GM12872 (cell line): ENCODE results near the gene USP35.

ENCODE experiments used
- TF ChIP-seq, protein P1 (sequence below): IDR thresholded peaks from 3 replicates; pipeline ENCODE4 v1.5.1; 2011; ENCODE audit warnings: low read depth, mild to moderate bottlenecking, low read length, moderate library complexity; ENCODE audit not compliant: insufficient read depth

USP35 gene

DNA sequence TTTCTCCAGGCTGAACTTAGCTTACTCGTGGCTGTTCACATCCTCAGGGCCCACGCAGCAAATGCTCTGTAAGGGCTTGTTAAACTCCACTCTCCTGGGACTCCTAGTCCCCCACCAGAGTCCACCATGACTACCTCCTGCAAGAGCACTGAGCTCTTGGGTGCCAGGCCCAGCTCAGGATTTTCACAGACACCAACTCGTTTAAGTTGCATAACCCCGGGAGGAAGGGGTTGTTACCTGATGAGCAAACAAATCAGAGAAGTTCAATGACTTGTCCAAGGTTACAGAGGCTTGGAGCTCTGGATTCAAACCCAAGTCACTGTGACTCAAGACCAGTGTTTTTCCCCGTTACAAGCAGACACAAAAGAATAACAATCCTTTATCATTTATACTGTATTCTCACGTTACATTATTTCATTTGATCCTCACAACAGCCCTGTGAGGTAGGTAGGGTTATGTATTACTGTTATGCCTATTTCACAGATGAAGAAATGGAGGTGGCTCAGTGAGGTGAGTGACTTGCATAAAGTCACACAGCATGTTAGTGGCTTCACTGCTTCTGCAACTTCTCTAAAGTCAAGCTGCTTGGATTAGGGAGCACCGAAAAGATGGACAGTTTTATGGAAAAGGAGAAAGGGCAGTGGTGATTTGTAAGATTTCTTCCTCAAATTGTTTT lies 17.7 kb upstream of the USP35 start:
- TF ChIP-seq, protein P1, sequence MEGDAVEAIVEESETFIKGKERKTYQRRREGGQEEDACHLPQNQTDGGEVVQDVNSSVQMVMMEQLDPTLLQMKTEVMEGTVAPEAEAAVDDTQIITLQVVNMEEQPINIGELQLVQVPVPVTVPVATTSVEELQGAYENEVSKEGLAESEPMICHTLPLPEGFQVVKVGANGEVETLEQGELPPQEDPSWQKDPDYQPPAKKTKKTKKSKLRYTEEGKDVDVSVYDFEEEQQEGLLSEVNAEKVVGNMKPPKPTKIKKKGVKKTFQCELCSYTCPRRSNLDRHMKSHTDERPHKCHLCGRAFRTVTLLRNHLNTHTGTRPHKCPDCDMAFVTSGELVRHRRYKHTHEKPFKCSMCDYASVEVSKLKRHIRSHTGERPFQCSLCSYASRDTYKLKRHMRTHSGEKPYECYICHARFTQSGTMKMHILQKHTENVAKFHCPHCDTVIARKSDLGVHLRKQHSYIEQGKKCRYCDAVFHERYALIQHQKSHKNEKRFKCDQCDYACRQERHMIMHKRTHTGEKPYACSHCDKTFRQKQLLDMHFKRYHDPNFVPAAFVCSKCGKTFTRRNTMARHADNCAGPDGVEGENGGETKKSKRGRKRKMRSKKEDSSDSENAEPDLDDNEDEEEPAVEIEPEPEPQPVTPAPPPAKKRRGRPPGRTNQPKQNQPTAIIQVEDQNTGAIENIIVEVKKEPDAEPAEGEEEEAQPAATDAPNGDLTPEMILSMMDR, result no peak

- TF ChIP-seq, protein P1, result no peak
Measured at GRCh38 chr11:78171951-78172350, 16.8 kb upstream of the USP35 start.

DNA sequence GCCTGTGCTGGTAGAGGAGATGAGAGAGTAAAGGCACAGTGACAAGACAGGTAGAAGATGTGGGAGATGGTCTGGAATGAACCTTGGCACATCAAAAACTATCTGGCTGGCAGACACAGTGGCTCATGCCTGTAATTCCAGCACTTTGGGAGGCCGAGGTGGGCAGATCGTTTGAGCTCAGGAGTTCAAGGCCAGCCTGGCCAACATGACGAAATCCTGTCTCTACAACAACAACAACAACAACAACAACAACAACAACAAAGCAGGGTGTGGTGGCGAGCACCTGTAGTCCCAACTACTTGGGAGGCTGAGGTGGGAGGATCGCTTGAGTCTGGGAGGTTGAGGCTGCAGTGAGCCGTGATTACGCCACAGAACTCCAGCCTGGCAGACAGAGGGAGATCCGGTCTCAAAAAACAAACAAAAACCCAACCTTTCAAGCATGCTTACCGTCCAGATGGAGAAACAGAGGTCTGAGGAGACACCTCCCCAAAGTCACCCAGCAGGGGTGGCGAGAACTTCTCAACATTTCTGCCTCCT lies 12.0 kb upstream of the USP35 start:
- TF ChIP-seq, protein P1, result no peak

DNA sequence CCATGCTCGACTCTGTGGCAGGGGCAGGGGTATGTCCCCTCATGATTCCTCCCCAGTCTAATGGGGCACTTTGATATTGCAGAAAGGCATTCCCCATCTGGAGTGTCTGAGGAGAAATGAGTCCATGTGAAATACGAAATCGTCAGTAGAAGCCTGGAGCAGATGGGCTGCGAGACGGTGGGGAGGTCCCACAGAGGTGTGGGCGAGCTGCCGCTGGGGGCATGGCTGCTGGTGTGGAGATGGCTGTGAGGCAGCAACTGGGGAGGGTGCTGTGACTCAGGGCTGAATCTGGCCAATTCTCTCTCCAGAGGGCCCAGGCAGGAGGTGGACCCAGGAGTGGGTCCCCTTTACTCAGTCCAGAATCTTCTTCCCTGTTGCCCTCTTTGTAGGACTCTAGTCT lies 11.5 kb upstream of the USP35 start:
- TF ChIP-seq, protein P1, result no peak

- TF ChIP-seq, protein P1, result no peak
Measured at GRCh38 chr11:78179459-78180071, 9.2 kb upstream of the USP35 start.

GRCh38 chr11:78180751-78181150 lies 8.0 kb upstream of the USP35 start:
- TF ChIP-seq, protein P1, result no peak

DNA sequence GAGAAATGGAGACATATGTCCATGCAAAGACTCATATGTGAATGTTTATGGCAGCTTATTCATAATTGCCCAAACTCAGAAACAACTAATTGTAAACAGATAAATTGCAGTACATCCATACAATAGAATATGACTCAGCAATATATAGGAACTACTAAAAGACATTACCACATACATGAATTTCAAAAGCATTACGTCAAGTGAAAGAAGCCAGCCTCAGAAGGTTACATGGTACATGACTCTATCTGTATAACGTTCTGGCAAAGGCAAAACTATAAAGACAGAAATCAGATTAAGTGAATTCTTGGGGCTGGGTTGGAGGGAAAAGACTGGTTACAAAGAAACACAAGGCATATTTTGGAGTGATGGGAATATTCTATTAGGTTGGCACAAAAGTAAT lies 7.5 kb upstream of the USP35 start:
- TF ChIP-seq, protein P1, result no peak
